Measurements from ENCODE around the gene PRDX1. TPM values are rescaled to one million over a fixed set of nuclear protein-coding genes. Genes with fewer than 3 reads are reported as not detected.

The PRDX1 gene
- total and polyA plus RNA-seq, 2 of the 8 experiments (the other 6 are each of a cell fraction or from before 2014, with no cell fraction given): 1,165 to 1,418 TPM

DNA sequence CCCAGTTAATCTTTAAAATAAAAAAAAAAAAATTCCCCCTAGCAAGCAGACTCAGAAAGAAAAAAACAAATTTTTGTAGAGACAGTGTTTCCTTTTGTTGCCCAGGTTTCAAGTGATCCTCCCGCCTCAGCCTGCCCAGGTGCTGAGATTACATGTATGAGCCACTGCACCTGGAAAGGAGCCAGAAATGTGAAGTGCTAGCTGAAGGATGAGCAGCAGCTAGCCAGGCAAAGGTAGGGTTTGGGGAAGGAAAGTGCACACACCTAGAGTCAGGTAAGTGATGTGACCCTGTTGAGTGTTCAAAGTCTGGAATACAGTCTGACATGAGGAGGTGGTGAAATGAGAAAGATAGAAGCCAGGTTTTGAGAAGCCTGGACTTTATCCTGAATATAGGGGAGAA is 30.6 kb upstream of the PRDX1 start:
- H2AFZ ChIP-seq (ENCODE audit: low read length): no peak overlapping the region
- H2BK5ac ChIP-seq (ENCODE audit: low read depth, low read length): peak overlapping the region; percentile 87; the same call in 1 of the 2 replicates
- no peak overlapping the region for H2BK20ac ChIP-seq (ENCODE audit: low read length)
- peak overlapping the region; percentile 7 for H3K4ac ChIP-seq (replicated peaks; ENCODE audit: insufficient read length, low read depth, low read length)
- no peak overlapping the region for H3K18ac ChIP-seq (ENCODE audit: extremely low read depth, low read length)
- no peak overlapping the region for H2AK5ac ChIP-seq (ENCODE audit: low read depth, low read length)
- no peak overlapping the region for H4K8ac ChIP-seq (ENCODE audit: extremely low read depth, insufficient read depth, low read length)
- no peak overlapping the region for H3K27ac ChIP-seq (ENCODE audit: low read depth, low read length)
- DNase-seq (ENCODE audit: low read depth in 1 of 2, low spot score in 2 of 2): no peak
- H3K4me1 ChIP-seq (replicated peaks in 1 of 4; ENCODE audit: control insufficient read depth in 3 of 4, insufficient read depth in 4 of 4, low read length in 3 of 4): peaks cover 0 to 4% (median 1%) of the 10 kb centered on the region in 4 experiments; a peak in 3 of 7 replicates
- H2BK12ac ChIP-seq (ENCODE audit: low read depth, low read length): no peak overlapping the region
- no peak for FAIRE-seq
- H3K14ac ChIP-seq (ENCODE audit: insufficient read length): no peak overlapping the region
- no peaks in the 10 kb centered on the region for H3K27me3 ChIP-seq (replicated peaks in 1 of 4; ENCODE audit: control insufficient read depth in 3 of 4, extremely low read depth in 1 of 4, insufficient read depth in 3 of 4, low read length in 3 of 4)
- no peak overlapping the region for H2BK120ac ChIP-seq (replicated peaks; ENCODE audit: low read depth, low read length)
- H3K4me2 ChIP-seq (ENCODE audit: insufficient read depth in 1 of 2, low read depth in 2 of 2, low read length in 2 of 2): peak overlapping the region; percentile 43 to 59; a peak in 3 of 4 replicates
- no peak overlapping the region for H2BK15ac ChIP-seq (ENCODE audit: low read length)
- WGBS, 2 experiments (ENCODE audit: extremely low coverage in 1 of 2, insufficient coverage in 1 of 2, insufficient read length in 1 of 2, insufficient replicate concordance in 2 of 2, low coverage in 1 of 2, low lambda C conversion rate in 2 of 2, missing lambda C conversion rate in 1 of 2): 88% methylated on average over 1 of the region's 1 CpG; no CpG with 5 or more reads in 1 of the 2 experiments
- peak overlapping the region in 1 of 4 experiments; percentile 24; a peak in 1 of 7 replicates for H3K9ac ChIP-seq (replicated peaks in 1 of 4; ENCODE audit: extremely low read depth in 1 of 4, low read depth in 3 of 4, low read length in 3 of 4)
- H3K36me3 ChIP-seq (ENCODE audit: control insufficient read depth in 2 of 4, insufficient read depth in 4 of 4, low read length in 3 of 4): peaks cover 5 to 38% (median 19%) of the 10 kb centered on the region in 4 experiments
- H3K79me1 ChIP-seq (ENCODE audit: low read depth, low read length): peaks cover 8% of the 10 kb centered on the region; the same call in 1 of the 2 replicates
- H3K9me3 ChIP-seq (ENCODE audit: insufficient read depth in 2 of 2, low read depth in 1 of 2, low read length in 1 of 2): no peaks in the 10 kb centered on the region
- ChIA-PET POLR2A (ENCODE audit: partially characterized antibody) (interaction anchor here (0.6 to 35.7 kb wide), 8 partner anchors 14 to 124 kb away, joined by 3 to 741 read pairs (median 36); partner anchors contain the start of genes CCDC163, MMACHC, NASP and PRDX1), CTCF (ENCODE audit: partially characterized antibody) (interaction anchor here (1.6 to 2.5 kb wide), 2 partner anchors 18 to 41 kb away, joined by 7 to 20 read pairs; no protein-coding TSS in a partner anchor)
- peak overlapping the region in 1 of 4 experiments; percentile 88; a peak in 3 of 8 replicates for H3K4me3 ChIP-seq (ENCODE audit: extremely low read depth in 1 of 4, insufficient read depth in 2 of 4, low read depth in 3 of 4, low read length in 4 of 4)
- H3K79me2 ChIP-seq (ENCODE audit: control insufficient read depth in 1 of 2, insufficient read depth in 2 of 2, low read length in 2 of 2): peaks cover 10 to 49% of the 10 kb centered on the region in 2 experiments
- H4K91ac ChIP-seq (replicated peaks; ENCODE audit: insufficient read length, low read length): no peak overlapping the region
- no peak overlapping the region for H3K23ac ChIP-seq (ENCODE audit: insufficient read length)
- peaks cover 8% of the 10 kb centered on the region for H3K23me2 ChIP-seq (ENCODE audit: low read depth, low read length)
- H4K20me1 ChIP-seq (replicated peaks in 1 of 2; ENCODE audit: control insufficient read depth in 1 of 2, insufficient read depth in 2 of 2, low read length in 2 of 2): peaks cover 4 to 5% of the 10 kb centered on the region in 2 experiments
- TF ChIP-seq CTBP2 (IDR thresholded peaks at IDR 0.05; ENCODE audit: borderline replicate concordance, insufficient read depth, insufficient read length, low read length): no peak
- no peak for TF ChIP-seq ATF3 (IDR thresholded peaks at IDR 0.05; ENCODE audit: insufficient read depth, low read depth, low read length)
- no peak for TF ChIP-seq CBX5 (IDR thresholded peaks at IDR 0.05; ENCODE audit: low read depth, low read length)
- no peak for TF ChIP-seq EGR1 (IDR thresholded peaks at IDR 0.05; ENCODE audit: borderline replicate concordance, low read depth, low read length)
- no peak overlapping the region for H4K5ac ChIP-seq (ENCODE audit: insufficient read length, low read depth, low read length)
- no peak overlapping the region for H3K56ac ChIP-seq (replicated peaks; ENCODE audit: insufficient read length, low read depth, low read length)

All from H1 (cell line).